ENCODE measurements around the gene ATP6V0A1.
"Not testable (repeated sequence)": the region's sequence is repeated elsewhere in the genome, so short reads cannot be mapped to it uniquely, and the experiment has no call there.

Gene ATP6V0A1

GRCh38 chr17:42519546-42520491 is 61.1 kb downstream of the ATP6V0A1 start:
- DNase-seq (ENCODE audit: low read depth), result peak; percentile 99

GRCh38 chr17:42520540-42520951 is 61.9 kb downstream of the ATP6V0A1 start:
- DNase-seq (ENCODE audit: low read depth), result no peak

GRCh38 chr17:42521036-42521435 is 62.4 kb downstream of the ATP6V0A1 start:
- DNase-seq (ENCODE audit: low read depth), result no peak

DNA sequence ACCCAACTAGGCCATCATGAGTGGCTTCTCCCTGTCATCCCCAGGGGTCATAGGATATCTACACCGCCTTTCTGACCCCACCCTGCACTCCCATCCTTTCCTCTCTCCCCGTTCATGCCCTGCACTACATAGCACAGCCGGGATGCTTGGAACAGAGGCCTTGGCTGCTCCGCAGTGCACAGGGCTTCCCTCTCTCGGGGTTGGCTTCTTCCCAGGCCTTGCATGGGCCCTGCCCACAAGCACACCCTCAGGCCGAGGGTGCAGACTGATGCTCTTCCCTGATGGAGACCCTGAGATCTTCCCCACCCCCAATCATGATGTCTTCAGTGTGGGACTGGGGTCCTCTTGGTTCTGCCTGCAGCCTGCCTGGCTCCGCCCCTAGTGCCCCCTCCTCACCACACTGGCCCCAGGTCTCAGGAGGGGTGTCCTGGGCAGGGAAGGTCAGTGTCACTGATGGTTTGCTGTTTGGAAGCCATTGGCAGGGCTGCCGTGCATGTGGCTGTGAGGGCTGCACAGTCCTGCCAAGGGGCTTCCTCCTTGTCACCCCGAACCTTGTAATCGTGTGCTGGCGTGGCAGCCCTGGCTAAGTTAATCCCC is 63.1 kb downstream of the ATP6V0A1 start:
- no peak for DNase-seq (ENCODE audit: low read depth)

GRCh38 chr17:42522263-42522790 is 63.6 kb downstream of the ATP6V0A1 start:
- no peak for DNase-seq (ENCODE audit: low read depth)

GRCh38 chr17:42522798-42523278 is 64.2 kb downstream of the ATP6V0A1 start:
- no peak for DNase-seq (ENCODE audit: low read depth)

DNA sequence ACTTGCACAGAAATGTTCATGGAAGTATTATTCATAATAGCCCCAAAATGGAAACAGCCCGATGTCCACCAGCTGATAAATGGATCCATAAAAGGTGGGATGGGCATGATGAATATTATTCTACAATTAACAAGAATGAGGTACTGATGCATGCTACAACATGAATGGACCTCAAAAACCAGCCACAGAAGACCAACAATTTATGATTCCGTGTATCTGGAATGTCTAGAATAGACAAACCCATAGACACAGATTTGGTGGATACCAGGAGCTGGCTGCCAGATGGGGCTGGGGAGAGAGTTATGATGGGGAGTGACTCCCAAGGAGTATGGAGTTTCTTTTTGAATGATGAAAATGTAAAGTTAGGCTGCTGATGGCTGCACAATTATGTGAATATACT is 66.5 kb downstream of the ATP6V0A1 start:
- peak; percentile 51 for DNase-seq (ENCODE audit: low read depth)

GRCh38 chr17:42526031-42526444 is 67.4 kb downstream of the ATP6V0A1 start:
- DNase-seq (ENCODE audit: low read depth), result no peak

DNA sequence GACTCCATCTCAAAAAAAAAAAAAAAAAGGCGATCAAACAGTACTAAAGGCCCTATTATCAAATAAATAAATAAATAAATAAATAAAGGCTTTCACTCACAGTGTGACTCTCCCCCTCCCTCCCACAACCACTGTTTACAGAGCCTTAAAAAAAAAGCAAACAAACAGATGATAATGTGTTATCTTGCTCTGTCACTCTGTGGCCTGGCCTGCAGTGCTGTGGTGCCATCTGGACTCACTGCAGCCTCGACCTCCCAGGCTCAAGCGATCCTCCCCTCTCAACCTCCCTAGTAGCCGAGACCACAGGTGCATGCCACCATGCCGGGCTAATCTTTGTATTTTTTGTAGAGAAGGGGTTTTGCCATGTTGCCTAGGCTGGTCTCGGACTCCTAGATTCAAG is 69.3 kb downstream of the ATP6V0A1 start:
- DNase-seq (ENCODE audit: low read depth), result no peak

DNA sequence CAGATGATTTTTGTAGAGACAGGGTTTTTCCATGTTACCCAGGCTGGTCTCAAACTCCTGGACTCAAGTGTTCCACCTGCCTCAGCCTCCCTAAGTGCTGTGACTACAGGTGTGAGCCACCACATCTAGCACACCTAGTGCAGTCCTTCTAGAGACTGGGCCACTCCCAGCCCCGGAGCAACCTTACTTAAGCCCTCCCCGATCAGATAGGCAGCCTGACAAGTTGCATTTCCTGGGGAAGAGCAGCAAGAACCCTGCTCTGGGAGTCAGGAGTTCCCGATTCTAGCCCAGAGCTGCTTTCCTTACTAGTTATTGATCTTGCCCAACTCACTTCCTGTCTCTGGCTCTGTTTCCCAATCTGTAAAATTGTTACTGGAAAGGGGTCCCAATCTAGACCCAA is 70.4 kb downstream of the ATP6V0A1 start:
- no peak for DNase-seq (ENCODE audit: low read depth)

DNA sequence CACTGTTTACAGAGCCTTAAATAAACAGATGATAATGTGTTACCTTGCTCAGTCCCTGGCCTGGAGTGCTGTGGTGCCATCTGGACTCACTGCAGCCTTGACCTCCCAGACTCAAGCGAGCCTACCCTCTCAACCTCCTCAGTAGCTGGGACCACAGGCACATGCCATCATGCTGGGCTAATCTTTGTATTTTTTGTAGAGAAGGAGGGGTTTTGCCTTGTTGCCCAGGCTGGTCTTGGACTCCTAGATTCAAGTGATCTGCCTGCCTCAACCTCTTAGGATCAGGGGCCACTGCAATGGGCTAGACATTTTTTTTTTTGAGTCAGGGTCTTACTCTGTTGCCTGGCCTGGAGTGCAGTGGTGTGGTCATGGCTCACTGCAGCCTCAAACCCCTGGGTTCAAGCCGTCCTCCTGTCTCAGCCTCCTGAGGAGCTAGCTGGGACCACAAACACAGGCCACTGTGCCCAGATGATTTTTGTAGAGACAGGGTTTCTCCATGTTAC is 72.3 kb downstream of the ATP6V0A1 start:
- no peak for DNase-seq (ENCODE audit: low read depth)

- no peak for DNase-seq (ENCODE audit: low read depth)
These were observed 73.0 kb downstream of the ATP6V0A1 start for GRCh38 chr17:42531455-42532354.

DNA sequence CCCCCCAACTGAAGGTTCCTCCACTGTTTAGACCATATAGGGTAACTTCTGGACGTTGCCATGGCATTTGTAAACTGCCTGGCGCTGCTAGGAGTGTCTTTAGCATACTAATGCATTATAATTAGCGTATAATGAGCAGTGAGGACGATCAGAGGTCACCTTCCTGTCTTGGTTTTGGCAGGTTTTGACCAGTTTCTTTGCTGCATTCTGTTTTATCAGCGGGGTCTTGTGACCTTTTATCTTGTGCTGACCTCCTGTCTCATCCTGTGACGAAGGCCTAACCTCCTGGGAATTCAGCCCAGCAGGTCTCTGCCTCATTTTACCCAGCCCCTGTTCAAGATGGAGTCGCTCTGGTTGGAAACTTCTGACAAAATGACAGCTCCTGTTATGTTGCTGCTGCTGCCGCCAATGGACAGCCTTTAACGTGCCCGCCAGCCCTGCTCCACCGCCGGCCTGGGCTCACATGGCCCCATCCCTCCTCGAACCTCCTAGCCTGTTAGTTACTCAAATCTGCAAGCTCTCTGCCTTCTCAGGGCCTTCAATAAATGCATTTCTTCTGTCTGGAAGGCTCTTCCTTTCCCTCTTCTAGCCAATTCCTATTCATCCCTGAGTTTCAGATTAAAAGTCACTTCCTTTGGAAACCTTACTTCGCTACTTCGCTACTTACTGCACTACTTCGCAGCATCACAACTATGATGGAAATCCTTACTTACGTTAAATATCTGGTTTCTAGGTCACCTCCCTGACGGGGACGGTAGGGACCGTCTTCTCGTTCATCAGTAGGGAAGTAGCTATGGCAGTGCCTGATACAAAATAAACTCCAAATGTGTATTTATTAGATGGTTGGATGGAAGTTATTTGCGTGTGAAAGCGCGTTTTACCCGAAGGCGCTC is 76.7 kb downstream of the ATP6V0A1 start:
- DNase-seq (ENCODE audit: low read depth), result no peak

GRCh38 chr17:42536048-42536371 is 77.3 kb downstream of the ATP6V0A1 start, which contains the start of gene NAGLU:
TSS of gene NAGLU (plus strand) at chr17:42536241. CDS start at chr17:42536273, 32 bp downstream.
- peak; percentile 74 for DNase-seq (ENCODE audit: low read depth)

GRCh38 chr17:42536372-42537155 is 77.9 kb downstream of the ATP6V0A1 start:
- peak; percentile 52 for DNase-seq (ENCODE audit: low read depth)

DNA sequence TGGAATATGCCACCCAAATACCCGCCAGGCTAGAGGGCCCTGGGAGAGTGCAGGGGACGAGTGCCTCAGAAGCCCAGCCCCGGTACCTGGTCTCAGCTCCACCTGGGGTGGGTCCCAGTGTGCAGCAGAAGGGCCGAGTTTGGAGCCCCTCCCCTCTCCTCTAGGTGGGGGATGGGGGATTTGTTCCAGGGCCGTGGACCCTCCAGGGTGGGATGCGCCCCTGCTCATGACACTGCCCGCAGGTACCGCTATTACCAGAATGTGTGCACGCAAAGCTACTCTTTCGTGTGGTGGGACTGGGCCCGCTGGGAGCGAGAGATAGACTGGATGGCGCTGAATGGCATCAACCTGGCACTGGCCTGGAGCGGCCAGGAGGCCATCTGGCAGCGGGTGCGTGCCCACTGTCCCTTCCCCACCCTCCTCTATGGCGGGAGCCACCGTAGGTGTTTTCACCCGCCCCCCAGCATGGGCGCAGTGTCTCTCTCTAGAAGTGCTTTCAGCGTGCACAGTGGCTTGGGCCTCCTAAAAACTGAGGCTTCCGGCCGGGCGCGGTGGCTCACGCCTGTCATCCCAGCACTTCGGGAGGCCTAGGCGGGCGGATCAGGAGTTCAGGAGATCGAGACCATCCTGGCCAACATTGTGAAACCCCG is 78.6 kb downstream of the ATP6V0A1 start:
- DNase-seq (ENCODE audit: low read depth), result no peak

- no peak for DNase-seq (ENCODE audit: low read depth)
These were observed 79.3 kb downstream of the ATP6V0A1 start for GRCh38 chr17:42537826-42538451.

- no peak for DNase-seq (ENCODE audit: low read depth)
These were observed 79.8 kb downstream of the ATP6V0A1 start for GRCh38 chr17:42538482-42538881.

DNA sequence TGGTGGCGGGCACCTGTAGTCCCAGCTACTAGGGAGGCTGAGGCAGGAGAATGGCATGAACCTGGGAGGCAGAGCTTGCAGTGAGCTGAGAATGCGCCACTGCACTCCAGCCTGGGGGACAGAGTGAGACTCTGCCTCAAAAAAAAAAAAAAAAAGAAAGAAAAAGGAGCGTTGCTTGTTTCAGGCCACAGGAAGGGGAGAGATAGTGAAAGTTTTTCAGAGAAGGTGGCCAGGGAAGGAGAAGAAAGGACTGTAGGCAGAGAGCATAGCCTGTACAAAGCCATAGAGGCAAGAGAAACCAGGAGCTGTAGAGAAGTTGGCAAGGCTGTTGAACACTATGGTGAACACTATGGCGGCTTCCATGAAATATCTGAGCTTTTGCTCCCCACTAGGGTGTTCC is 81.9 kb downstream of the ATP6V0A1 start:
- not testable (repeated sequence) for DNase-seq (ENCODE audit: low read depth)
